H7 (cell line): ENCODE data around the gene NRARP. TPM values are rescaled to one million over a fixed set of nuclear protein-coding genes. Genes with fewer than 3 reads are reported as not detected.
"Not testable (repeated sequence)": the region's sequence is repeated elsewhere in the genome, so short reads cannot be mapped to it uniquely, and the experiment has no call there.

Experiments used
- DNase-seq: peaks from one replicate; pipeline ENCODE4 v3.0.0; 2012
- H3K27me3 ChIP-seq: 2 replicates; pipeline ENCODE4 v1.6.0; 2011; ENCODE audit warnings: mild to moderate bottlenecking, low read length; ENCODE audit not compliant: control insufficient read depth, insufficient read depth
- H3K36me3 ChIP-seq: replicated peaks from 2 replicates; pipeline ENCODE4 v1.5.1; 2011; ENCODE audit warnings: low read length; ENCODE audit not compliant: control insufficient read depth, insufficient read depth
- H3K4me3 ChIP-seq: 2 replicates; pipeline ENCODE4 v1.5.1; 2011; ENCODE audit warnings: low read depth, mild to moderate bottlenecking, control low read depth, low read length, moderate library complexity; ENCODE audit not compliant: insufficient read depth
- total RNA-seq: library from RNA; depleted of rRNA; stranded (reverse); fragments of >200 nt; shearing (Covaris generic); gene quantifications from 2 replicates; pipeline ENCODE4 v1.2.3, GENCODE V29; 2014

NRARP gene
- total RNA-seq, 1 experiment from 2014 or later: 27.7 TPM

DNA sequence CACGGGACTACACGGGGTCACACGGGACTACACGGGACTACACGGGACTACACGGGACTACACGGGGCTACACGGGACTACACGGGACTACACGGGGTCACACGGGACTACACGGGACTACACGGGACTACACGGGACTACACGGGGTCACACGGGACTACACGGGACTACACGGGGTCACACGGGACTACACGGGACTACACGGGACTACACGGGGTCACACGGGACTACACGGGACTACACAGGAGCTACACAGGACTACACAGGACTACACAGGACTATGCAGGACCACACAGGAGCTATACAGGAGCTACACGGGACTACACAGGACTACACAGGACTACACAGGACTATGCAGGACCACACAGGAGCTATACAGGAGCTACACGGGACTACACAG lies 27.5 kb upstream of the NRARP start:
- H3K4me3 ChIP-seq, H3K27me3 ChIP-seq, H3K36me3 ChIP-seq, DNase-seq: not testable (repeated sequence)

DNA sequence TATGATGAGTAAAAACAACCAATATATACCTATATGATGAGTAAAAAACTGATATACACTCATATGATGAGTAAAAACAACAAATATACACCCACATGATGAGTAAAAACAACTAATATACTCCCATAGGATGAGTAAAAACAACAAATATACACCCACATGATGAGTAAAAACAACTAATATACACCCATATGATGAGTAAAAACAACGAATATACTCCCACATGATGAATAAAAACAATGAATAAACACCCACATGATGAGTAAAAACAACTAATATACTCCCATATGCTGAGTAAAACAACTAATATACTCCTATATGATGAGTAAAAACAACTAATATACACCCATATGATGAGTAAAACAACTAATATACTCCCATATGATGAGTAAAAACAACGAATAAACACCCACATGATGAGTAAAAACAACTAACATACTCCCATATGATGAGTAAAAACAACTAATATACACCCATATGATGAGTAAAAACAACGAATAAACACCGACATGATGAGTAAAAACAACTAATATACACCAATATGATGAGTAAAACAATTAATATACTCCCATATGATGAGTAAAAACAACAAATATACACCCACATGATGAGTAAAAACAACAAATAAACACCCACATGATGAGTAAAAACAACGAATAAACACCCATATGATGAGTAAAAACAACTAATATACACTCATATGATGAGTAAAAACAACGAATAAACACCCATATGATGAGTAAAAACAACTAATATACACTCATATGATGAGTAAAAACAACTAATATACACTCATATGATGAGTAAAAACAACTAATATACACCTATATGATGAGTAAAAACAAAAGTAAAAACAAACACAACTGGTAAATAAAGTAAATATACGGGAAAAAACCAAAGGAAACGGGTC lies 25.8 kb upstream of the NRARP start:
- DNase-seq, H3K36me3 ChIP-seq, H3K4me3 ChIP-seq, H3K27me3 ChIP-seq: not testable (repeated sequence)

DNA sequence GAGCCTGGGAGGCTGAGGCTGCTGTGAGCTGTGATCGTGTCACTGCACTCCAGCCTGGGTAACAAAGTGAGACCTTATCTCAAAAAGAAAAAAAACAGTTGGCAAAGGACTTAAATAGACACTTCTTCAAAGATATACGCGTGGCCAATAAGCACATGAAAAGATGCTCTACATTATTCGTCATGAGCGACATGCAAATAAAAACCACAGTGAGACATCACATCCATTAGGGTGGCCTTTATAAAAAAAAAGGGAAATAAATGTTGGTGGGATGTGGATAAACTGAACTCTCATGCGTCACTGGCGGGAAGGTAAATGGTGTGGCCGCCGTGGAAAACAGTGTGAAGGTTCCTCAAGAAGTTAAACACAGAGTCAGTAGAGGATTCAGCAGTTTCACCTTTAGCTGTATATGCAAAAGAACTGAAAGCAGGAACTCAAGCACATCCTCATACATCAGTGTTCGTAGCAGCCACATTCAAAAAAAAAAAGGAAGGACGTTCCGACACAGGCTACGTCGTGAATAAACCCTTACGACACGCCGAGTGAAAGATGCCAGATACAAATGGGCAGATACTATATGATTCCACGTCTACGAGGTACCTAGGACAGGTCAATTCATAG lies 24.5 kb upstream of the NRARP start:
- Histone ChIP-seq H3K36me3 (no peaks in the 10 kb centered on the region), H3K4me3 (no peak overlapping the region), H3K27me3 (no peaks in the 10 kb centered on the region)
- no peak for DNase-seq

DNA sequence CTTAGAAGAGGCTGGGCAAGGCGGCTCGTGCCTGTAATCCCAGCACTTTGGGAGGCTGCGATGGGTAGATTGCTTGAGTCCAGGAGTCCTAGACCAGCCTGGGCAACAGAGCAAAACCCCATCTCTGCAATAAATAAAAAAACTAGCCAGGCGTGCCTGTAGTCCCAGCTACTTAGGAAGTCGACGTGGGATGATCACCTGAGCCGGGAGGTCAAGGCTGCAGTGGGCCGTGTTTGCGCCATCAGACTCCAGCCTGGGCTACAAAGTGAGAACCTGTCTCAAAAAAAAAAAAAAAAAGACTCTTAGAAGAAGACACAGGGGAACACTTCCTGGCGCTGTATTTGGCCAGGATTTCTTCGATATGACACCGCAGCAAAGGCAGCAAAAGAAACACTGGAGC lies 23.7 kb upstream of the NRARP start:
- no peak overlapping the region for H3K4me3 ChIP-seq
- H3K36me3 ChIP-seq: no peaks in the 10 kb centered on the region
- H3K27me3 ChIP-seq: no peaks in the 10 kb centered on the region
- no peak for DNase-seq

DNA sequence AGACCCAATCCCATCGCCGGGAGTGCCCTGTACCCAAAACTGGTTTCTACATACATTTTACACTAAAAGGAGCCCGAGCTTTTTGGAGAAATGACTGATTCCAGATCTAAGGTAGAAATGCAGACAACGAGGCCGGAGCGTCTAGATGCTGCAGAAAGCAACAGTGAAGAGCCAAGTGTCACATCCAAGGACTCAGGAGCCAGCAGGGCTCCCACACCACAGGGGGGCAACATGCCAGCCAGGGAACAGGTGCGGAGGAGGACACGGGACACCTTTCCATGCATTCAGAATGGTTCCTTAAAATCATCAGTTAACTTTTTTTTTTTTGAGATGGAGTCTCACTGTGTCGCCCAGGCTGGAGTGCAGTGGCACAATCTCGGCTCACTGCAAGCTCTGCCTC lies 23.1 kb upstream of the NRARP start:
- Histone ChIP-seq H3K4me3 (no peak overlapping the region), H3K27me3 (no peaks in the 10 kb centered on the region), H3K36me3 (no peaks in the 10 kb centered on the region)
- DNase-seq: no peak

DNA sequence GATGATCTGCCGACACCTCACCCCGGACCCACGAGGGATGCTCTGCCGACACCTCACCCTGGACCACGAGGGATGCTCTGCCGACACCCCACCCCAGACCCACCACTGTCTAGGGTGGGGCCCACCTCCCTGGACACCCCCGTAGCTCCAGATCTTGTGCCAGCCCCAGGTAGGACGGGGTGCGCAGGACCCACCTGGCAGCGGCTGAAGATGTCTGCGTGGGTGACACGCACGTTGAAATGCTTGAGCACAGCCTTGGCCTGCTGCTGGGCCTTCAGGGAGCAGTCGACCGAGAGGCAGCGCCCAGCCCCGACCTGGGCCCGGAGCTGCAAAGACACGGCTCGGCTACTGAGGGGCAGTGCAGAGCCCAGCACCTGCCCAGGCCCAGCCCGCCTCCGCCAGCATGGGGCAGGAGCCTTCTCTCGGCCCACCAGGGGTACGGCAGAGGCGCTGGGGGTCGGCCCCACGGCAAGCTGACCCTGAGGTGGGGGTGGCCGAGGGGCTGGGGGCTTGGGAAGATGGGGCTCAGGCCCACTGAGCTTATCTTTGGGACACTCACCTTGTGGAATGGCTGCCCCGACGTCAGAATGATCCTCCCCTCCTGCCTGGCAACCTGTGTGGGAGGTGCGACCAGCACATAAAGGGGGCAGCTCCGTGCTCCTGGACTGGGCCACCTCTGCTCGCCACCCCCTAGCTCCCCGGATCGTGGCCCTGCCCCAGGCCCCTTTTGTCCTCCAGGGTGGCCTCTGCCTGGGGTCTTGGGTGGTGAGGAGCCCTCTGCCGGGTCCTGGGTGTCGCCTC lies 21.7 kb upstream of the NRARP start:
- no peaks in the 10 kb centered on the region for H3K36me3 ChIP-seq
- no peak overlapping the region for H3K4me3 ChIP-seq
- DNase-seq: peak; percentile 56
- no peaks in the 10 kb centered on the region for H3K27me3 ChIP-seq

DNA sequence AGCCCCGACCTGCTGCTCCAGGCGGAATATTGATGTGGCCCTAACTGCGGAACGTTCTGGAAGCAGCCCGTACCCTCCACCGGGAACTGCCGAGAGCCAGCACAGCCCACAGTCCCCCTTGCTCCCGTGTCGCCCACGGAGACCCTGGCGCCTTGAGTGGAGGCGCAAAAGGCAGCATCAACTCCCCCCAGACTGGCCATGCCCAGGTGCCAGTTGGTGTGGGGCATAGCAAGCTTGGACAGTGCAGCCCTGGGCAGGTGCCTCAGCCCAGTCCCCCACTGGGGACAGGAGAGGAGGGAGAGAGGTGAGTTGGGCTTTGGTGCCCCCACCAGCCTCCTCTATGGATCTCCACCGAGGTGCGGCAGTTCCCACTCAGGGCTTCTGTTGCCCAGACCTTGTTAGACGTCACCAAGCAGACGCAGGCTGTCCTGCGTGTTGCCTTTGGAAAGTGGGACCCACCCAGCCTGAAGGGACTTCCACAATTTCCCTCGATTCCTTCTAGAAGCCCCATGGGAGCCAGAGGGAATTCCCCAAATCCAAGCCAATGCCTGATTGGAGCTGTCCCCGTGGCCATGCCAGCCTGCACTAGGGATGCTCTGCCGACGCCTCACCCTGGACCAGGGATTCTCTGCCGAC lies 19.8 kb upstream of the NRARP start:
- Histone ChIP-seq H3K4me3 (no peak overlapping the region), H3K36me3 (no peaks in the 10 kb centered on the region), H3K27me3 (no peaks in the 10 kb centered on the region)
- peak; percentile 50 for DNase-seq

DNA sequence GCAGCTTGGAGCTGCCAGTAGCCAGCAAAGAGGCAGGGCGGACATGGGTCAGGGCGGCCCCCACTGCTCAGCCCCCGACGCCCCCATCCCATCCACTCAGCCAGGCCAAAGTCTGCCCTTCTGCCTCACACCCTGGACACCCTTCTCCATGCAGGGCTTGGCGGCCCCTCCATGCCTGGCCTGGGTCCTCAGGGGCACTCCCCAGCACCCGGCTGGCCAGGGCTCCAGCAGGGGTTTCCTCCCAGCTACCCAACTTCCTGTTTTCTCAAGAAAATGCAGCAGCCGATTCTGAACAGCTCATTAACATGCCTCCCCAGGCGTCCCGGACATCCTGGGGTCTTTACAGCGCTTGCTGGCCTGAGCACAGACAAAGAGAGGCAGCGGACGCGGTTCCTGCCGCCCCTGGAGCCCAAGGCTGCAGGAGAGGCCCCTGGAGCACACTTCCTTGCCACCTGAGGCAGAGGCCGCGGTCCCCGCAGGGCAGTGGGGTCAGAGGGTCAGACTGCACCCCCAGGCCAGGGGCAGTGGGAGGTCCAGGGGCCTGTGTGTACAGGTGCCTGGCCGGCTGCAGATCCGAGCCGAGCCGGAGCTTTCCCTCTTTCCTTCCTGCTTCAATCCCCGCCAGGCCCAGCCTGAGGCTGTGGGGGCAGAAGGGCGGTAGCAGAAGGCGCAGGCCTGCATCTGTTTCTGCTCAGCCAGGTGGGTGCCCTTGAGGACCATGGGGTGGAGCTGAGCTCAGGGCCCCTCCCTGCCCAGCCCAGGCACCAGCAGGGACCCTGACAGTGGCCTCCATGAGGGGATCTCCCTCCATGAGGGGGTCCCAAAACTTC lies 18.7 kb upstream of the NRARP start:
- Histone ChIP-seq H3K36me3 (no peaks in the 10 kb centered on the region), H3K27me3 (no peaks in the 10 kb centered on the region), H3K4me3 (no peak overlapping the region)
- DNase-seq: peak; percentile 86

DNA sequence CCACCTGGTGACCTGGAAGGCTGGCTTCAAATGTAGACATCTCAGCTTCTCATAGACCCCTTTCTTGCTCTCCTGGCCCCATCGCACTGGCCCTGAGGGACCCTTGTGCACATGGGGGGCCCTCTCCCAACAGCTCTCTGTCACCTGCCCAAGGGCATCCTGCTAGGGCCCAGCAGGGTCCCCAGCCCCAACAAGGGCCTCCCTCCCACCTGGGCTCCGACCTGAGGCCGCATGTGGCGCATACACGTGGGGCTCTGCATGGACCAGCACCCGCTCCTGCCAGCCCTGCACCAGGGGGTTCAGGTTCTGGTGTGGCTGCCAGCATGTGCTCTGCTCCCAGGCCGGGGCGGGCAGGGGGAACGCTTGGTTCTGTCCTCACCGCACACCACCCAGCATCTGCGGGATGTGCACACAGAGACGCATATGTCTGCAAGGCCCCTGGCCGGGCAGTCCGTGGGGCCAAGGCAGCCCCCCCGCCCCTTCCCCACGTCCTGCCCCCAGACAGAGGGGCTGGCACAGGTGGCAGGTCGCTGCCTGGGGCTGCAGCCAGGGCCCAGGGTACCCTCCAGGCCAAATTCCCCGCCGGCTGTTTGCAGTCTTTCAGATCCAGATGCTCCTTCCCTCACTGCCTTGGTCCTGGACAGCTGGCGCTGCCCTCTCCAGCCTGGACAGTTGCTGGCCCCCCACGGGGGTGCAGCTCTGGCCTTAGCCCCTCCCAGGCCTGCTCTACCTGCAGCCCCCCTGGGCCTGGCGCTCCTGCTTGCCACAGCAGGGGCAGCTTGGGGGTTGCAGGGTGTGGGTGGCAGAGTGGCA lies 17.9 kb upstream of the NRARP start:
- Histone ChIP-seq H3K4me3 (no peak overlapping the region), H3K27me3 (no peaks in the 10 kb centered on the region), H3K36me3 (no peaks in the 10 kb centered on the region)
- DNase-seq: peak; percentile 62

DNA sequence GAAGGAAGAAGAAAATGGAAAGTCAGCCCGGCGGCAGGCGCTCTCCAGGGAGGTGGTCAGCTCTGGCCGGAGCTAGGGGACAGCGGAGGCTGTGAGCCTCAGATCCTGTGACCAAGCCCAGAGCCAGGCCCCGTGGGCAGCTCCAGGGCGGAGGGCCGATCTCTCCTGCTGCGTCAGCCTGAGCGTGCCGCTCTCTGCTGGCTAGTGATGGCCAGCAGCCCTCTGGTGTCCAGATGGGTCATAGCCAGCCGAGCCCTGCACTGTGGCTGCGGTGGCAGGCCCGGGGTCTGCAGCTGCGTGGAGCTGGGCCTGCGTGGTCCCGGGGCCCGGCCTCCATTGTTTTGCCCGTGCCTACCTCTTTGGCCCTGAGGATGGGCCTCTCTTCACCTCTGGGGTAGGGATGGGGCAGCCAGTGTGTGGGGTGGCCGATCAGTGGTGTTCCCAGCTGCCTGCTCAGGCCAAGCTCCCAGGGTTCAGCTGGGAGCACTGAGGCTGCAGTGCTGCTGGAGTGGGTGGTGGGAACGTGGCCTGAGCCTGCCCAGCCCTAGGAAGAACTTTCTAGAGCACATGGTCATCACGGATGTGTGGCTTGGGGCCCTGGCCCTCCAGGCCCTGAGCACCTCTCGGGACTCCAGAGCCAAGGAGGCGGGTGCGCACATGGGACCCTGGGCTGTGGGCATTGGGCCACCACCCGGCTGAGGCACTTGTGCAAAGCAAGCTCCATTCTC lies 17.1 kb upstream of the NRARP start:
- peak; percentile 89 for DNase-seq
- Histone ChIP-seq H3K4me3 (no peak overlapping the region), H3K27me3 (no peaks in the 10 kb centered on the region), H3K36me3 (no peaks in the 10 kb centered on the region)

DNA sequence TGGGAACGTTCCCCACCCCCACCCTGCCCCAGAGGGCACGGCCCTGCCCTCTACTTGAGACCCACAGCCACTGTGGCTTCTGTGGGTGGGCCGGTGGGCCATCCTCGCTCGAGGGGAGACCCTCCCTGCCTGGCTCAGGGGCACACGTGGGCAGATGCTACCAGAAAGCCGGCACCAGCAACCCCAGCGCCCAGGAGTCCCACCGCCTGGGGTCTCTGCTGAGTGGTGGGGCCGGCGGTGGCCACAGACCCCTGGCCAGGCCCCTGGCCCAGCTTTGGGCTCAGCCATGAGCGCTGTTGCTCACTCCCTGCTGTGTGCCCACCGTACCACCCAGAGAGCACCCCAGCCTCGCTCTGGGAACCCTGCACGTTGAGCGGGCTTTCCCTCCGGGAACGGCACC lies 16.5 kb upstream of the NRARP start:
- no peaks in the 10 kb centered on the region for H3K27me3 ChIP-seq
- peak; percentile 65 for DNase-seq
- no peak overlapping the region for H3K4me3 ChIP-seq
- no peaks in the 10 kb centered on the region for H3K36me3 ChIP-seq

DNA sequence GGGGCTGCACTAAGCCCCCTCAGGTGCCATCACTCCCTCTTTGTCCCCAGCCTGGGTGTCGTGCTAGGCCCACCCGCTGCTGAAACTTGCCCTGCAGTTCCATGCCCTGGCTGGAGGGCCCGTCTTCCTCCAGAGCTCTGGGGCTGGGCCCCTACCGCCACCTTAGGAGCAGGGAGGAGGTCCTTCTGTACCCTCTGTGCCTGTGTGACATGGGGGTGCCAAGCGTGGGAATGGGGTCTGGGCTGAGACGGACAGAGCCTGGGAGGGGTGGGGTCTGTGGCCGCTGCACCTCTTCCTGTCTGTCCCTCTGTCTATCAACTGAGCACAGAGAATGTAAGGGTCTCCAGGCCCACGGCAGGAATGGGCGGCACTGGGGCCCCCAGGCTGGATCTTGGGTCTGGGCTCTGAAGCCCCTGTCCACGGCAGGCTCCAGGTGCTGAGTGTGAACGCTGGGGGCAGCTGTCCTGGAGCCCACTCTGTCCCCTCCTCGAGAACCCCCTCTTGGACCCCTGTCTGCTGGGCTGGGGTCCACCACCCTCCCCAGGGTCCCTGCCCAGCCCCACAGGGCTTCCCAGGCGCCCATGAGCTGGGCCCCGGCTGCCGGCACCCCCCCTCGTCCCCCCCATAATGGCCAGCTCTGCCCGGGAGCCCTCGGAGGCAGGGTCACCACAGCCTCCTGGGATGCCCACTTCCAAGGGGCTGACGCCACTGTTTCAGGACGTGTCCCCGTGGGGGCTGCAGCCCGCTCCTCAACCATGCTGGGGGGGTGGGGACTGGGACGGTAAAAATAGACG lies 15.8 kb upstream of the NRARP start:
- Histone ChIP-seq H3K36me3 (no peaks in the 10 kb centered on the region), H3K27me3 (no peaks in the 10 kb centered on the region), H3K4me3 (no peak overlapping the region)
- DNase-seq: peak; percentile 67
